ENCODE data around the gene PCGF3.
A peak's percentile ranks its signal among the peaks of the same experiment; 100 is the strongest.
"Not testable (repeated sequence)": the region's sequence is repeated elsewhere in the genome, so short reads cannot be mapped to it uniquely, and the experiment has no call there.

Gene PCGF3

DNA sequence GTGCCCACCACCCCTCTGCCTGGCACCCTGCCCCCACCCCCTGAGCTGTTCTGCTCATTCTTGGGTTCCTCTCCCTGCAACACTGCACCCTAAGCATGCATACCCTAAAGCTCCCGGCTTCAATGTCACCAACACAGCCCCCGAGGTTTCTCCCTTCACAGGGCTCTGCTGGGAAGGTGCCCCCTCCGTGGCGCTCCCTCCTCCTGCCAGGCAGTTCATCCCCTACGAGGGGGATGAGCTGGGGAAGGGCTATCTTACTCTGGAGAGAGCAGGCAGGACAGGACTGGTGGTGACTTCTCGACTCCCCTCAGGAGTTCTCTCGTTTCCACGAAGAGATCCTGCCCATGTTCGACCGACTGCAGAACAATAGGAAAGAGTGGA is 38.1 kb upstream of the PCGF3 start:
- no peak for DNase-seq (ENCODE audit: low read depth, low spot score)

GRCh38 chr4:668219-668618 is 37.4 kb upstream of the PCGF3 start:
- not testable (repeated sequence) for DNase-seq (ENCODE audit: low read depth, low spot score)

DNA sequence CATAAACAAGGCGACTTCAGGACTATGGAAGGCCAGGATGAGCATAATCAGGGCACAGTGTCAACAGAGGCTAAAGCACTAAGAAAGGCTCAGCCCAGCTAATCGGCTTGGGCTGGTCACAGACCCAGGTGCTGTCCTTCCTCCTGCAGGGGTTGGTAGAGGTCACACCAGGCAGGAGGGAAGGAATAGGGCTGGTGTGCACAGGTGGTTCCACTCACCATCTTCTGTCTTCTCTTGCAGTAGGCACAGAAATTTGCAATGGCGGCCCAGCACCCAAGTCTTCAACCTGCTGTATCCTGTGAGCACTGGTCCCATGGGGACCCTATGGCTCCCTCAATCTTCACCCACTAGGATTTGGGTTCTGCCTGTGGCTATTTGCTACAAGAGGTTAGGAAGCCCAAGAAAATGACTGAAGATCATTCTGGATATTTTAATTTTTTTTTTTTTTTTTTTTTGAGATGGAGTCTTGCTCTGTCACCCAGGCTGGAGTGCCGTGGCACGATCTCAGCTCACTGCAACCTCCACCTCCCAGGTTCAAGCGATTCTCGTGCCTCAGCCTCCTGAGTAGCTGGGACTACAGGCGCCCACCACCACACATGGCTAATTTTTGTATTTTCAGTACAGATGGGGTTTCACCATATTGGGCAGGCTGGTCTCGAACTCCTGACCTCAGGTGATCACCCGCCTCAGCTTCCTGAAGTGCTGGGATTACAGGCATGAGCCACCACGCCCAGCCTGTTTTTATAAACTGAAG is 35.6 kb upstream of the PCGF3 start:
- DNase-seq (ENCODE audit: low read depth, low spot score), result not testable (repeated sequence)

DNA sequence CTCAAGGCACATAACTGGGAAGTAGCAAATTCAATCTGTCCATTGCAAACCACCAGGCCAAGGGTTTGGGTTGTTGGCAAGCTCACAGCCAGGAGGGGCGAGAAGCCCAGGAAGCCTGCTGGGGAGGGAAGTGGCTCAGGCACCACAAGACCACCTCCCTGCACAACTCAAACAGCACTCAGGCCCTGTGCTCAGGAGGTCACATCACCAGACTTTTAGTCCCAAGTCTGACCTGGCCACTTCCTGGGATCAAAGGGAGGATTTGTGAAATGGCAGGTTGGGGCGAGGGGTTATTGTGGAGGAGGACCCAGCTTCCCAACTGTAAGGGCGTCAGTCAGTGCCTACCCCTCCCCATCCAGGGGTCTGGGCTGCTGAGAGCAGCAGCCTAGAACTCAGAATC is 33.9 kb upstream of the PCGF3 start:
- no peak for DNase-seq (ENCODE audit: low read depth, low spot score)

DNA sequence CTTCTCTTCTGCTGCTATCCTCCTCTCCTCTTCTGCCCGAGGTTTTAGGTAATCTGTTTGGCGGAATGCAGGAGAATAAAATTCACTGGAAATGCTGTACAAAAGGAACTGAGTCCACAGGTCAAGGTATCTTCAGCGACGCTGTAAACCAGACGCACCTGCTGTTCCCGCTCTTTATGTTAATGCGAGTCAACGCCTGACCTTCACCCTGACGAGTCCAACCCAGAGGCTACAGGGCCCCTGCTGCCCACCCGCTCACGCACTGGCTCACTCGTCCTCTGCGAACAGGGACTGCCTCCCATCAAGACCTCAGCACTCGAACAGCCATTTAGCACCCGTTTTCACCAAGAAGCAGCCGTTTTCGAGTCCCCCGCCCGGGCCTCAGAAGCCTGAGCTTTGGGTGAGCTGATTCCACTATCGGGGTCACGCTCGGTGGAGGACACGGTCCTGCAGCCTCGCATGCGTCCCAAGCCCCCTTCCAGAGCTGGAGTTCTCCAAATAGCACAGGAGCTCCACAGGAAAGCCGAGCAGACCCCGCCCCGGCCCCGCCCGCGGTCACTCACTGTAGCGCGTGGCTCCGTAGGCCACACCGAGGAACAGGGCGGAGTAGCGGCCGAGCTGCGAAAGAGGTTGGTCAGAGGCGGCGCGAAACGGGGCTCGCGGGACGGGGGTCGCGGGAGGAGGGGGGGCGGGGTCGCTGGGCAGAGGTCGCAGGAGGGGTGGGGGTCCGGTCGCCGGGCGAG is 32.1 kb upstream of the PCGF3 start:
- DNase-seq (ENCODE audit: low read depth, low spot score), result peak; percentile 46

DNA sequence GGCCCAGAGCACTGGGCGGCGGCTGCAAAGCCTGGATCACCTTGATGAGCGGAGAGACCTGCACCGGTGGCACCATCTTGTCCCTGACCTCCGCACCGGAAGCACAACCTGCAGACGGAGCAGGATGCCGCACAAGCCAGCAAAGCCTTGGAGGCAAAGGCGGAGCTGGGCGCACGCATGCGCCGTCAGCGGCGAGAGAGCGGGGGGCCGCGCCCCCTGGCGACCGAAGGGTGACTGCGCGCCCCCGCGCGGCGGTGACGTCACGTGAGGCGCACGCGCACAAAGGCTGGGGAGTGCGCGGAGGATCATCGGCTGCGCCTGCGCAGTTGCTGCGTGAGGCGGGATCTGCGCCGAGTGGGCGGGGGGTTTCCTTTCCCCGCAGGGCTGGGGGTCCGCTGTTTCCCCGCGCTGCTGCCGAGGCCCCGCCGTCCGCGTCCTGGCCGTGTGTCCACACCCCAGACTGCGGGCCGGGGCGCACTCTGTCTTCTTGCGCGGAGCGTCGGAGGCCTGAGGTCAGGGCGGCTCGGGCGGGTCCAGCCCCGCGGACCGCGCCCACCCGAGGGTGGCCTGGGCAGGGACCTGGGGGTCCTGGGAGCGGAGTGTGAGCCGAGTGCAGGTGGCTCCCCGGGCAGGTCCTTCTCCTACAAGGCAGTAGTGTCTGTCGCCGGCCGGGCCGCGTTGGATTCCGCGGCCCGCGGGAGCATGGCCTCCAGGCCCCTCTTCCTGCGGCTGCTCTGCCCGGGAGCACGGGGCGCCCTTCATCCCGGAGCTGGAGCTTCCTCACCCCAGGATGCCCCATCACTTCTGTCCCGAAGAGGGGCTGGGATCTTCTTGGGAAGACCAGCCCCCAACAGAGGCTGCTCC is 31.2 kb upstream of the PCGF3 start, which contains the start of the genes ATP5ME and MYL5:
Gene ATP5ME, minus strand, starts transcription at position 105 of the 864 bp plus-strand sequence. Its CDS starts 29 bp downstream, at position 76.
Gene MYL5, plus strand, starts transcription at position 371 of the 864 bp plus-strand sequence. CDS start 3,485 bp downstream, outside the sequence.
- DNase-seq (ENCODE audit: low read depth, low spot score), result peak; percentile 99

DNA sequence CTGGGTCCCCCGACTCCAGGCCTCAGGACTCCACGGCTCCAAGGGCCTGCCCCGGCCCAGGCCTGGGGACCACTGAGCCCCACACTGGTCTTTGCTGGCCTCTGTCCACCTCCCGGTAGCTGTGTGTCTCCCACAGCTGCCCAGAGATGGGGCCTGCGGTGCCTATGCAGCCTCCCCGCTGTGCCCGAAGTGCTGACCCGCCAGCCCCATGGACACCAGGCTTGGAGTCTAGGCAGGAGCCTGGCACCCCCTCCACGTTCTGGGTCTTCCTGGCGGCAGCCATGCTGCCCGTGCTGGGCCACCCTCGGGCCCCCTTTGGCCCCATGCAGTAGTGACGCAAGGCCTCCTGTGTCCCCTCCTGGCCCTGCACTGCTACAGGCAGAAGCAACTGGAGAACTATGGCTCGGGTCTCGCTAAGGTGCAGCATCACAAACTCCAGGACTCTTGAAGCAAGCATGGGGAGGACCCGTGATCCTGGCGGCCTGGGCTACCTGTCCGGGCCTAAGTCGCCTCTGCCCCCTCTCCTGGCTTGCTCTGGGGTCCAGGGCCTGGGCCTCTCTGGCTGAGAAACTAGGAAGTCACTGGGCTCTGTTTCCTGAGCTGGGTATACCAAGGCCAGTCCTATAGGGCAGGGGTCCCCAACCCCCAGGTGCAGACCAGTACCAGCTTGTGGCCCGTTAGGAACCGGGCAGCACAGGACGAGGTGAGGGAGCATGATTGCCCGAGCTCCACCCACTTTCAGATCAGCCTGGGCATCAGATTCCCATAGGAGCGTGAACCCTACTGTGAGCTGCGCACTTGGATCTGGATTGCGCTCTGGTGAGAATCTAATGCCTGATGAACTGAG is 30.4 kb upstream of the PCGF3 start:
- no peak for DNase-seq (ENCODE audit: low read depth, low spot score)

- DNase-seq (ENCODE audit: low read depth, low spot score), result no peak
Measured at GRCh38 chr4:675980-676870, 29.4 kb upstream of the PCGF3 start.

DNA sequence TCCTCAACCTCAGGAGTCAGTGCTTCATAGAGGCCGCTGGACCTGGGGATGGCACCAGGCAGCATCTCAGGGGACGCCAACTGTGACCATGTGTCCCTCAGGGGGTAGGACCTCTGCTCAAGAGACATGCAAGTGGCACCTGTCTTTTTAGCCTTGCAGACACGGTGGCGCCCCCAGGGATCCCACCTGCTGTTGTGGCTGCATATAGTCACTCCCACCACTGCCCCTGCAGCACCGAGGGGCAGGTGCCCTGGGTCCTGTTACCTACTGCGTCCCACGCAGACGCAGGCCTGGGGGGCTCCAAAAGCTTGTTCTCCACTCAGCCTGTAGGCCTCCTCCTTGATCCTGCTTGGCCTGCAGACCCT is 28.8 kb upstream of the PCGF3 start:
- DNase-seq (ENCODE audit: low read depth, low spot score), result no peak

- no peak for DNase-seq (ENCODE audit: low read depth, low spot score)
Measured at GRCh38 chr4:677431-678293, 28.0 kb upstream of the PCGF3 start.

GRCh38 chr4:678331-679103 is 27.1 kb upstream of the PCGF3 start:
- DNase-seq (ENCODE audit: low read depth, low spot score), result no peak

GRCh38 chr4:679104-679481 is 26.5 kb upstream of the PCGF3 start:
- no peak for DNase-seq (ENCODE audit: low read depth, low spot score)

DNA sequence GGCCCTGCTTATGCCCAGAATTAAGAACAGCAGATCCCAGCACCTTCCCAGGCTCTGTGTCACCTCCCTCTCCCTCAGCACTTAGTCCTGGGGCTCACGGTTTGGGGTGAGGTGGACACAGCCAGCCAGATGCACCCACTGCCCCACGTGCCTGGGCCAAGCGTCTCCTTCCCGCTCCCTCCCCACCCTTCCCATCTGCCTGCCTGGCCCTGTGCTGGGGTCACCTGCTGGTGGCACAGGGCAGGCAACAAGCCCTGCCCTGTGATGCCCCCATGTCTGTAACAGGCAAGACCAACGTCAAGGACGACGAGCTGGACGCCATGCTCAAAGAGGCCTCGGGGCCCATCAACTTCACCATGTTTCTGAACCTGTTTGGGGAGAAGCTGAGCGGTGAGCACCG is 26.0 kb upstream of the PCGF3 start:
- no peak for DNase-seq (ENCODE audit: low read depth, low spot score)

DNA sequence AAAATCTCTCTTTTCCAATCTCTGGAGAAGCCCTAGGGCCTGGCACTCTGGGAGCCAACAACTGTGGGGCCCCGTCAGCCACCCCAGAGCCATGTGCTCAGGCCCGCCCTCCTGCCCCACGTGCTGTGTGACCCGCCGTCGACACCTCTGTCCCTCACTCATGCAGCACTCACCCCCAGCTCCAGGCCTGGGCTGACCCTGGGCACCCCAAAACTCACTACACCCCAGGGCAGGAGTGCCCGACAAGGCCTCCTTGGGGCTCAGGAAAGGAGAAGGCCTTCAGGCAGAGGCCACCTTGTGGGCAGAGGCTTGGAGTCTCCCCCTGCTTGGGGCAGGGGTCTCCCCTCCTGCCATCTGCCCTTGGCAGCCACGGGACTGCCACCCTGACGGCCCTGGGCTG is 25.5 kb upstream of the PCGF3 start:
- DNase-seq (ENCODE audit: low read depth, low spot score), result no peak

GRCh38 chr4:680551-680927 is 25.1 kb upstream of the PCGF3 start:
- DNase-seq (ENCODE audit: low read depth, low spot score), result no peak

DNA sequence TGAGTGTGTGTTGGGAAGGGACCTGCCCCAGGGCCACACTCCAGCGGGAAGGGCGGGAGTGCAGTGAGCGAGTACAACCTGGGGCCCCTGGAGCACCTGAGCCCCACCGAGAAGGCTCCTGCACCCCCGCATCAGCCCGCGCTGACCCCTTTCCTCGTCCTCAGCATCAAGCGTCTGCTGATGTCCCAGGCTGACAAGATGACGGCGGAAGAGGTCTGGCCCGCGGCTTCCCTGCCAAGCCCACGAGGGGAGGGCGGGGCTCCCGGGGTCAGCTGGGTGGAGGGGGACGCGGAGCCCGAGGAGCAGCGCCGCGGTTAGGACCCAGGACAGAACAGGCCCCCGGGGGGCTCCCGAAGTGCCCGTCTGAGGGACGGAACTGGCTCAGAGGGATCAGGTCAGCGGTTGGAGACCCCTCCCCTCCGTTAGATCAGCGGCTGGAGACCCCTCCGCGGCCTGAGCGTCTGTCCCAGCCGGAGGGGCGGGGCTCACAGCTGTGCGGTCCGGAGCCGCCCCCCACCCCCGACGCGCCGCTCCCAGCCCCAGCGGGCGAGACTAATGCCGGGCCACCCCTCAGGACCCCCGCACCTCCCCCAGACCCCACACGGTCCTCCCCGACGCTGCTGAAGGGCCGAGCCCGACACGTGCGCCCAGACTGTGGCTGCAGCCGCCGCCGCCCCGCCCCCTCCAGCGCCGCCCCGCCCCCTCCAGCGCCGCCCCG is 24.5 kb upstream of the PCGF3 start:
- DNase-seq (ENCODE audit: low read depth, low spot score), result peak; percentile 56

DNA sequence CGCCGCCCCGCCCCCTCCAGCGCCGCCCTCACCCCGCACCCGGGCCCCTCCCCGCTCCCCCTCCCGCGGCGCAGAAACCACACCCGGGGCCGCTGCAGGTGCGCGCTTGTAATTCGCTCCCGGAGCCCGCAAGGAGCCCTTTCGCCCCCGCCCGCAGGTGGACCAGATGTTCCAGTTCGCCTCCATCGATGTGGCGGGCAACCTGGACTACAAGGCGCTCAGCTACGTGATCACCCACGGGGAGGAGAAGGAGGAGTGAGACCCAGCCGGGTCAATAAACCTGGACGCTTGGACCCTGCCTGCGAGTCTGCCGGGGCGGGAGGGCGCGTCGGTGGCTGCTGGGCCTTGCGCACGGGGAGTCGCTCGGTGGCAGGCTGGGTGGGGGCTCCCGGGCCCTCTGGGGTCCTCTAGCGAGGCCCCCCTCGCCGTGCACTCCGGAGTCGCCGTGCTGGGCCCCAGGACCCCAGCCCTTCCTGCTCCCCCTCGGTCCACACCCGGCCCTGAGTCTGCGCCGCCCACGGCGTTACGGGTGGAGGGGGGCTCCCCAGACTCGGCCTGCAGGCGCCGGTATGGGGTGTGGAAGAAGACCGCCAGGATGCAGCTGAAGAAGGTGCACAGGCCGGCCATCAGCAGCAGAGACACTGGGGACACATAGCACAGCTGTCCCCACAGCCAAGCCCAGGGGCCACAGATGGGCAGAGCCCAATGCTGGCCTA is 23.7 kb upstream of the PCGF3 start:
- no peak for DNase-seq (ENCODE audit: low read depth, low spot score)
